ENCODE results near the gene PRR23E.

PRR23E gene

GRCh38 chr3:127185962-127186674 lies 6.8 kb upstream of the PRR23E start:
- no peak for DNase-seq

GRCh38 chr3:127187316-127187715 lies 5.6 kb upstream of the PRR23E start:
- no peak for DNase-seq

- no peak for DNase-seq
Measured at GRCh38 chr3:127193341-127193740, 410 bp downstream of the PRR23E start.

GRCh38 chr3:127193775-127194174 lies 844 bp downstream of the PRR23E start:
- no peak for DNase-seq

GRCh38 chr3:127194601-127195187 lies 1.8 kb downstream of the PRR23E start:
- no peak for DNase-seq

- DNase-seq: no peak
Measured at GRCh38 chr3:127195417-127195816, 2.5 kb downstream of the PRR23E start.

- no peak for DNase-seq
Measured at GRCh38 chr3:127196002-127196401, 3.1 kb downstream of the PRR23E start.

GRCh38 chr3:127196466-127197299 lies 3.8 kb downstream of the PRR23E start:
- DNase-seq: no peak

- no peak for DNase-seq
Measured at GRCh38 chr3:127197300-127198189, 4.6 kb downstream of the PRR23E start.

GRCh38 chr3:127200086-127200691 lies 7.3 kb downstream of the PRR23E start:
- DNase-seq: no peak

GRCh38 chr3:127203024-127203423 lies 10.1 kb downstream of the PRR23E start:
- no peak for DNase-seq

GRCh38 chr3:127204841-127205582 lies 12.1 kb downstream of the PRR23E start:
- DNase-seq: no peak

GRCh38 chr3:127206154-127206553 lies 13.2 kb downstream of the PRR23E start:
- no peak for DNase-seq

- DNase-seq: no peak
Measured at GRCh38 chr3:127206611-127207516, 13.9 kb downstream of the PRR23E start.

- DNase-seq: no peak
Measured at GRCh38 chr3:127207727-127208482, 15.0 kb downstream of the PRR23E start.

- no peak for DNase-seq
Measured at GRCh38 chr3:127208483-127209100, 15.7 kb downstream of the PRR23E start.

- DNase-seq: no peak
Measured at GRCh38 chr3:127209155-127209839, 16.4 kb downstream of the PRR23E start.

- no peak for DNase-seq
Measured at GRCh38 chr3:127209840-127210653, 17.1 kb downstream of the PRR23E start.
